SJCRH30 (cell line): ENCODE data around the gene KRABD2.
"Not testable (repeated sequence)": the region's sequence is repeated elsewhere in the genome, so short reads cannot be mapped to it uniquely, and the experiment has no call there.

ENCODE experiments used
- DNase-seq, 2 experiments: peaks; one replicate each; pipeline ENCODE4 v3.0.0-alpha.2; 2015 to 2020
- H3K27ac ChIP-seq: fragments of 250-450 bp; sonication (Bioruptor Pico); 2 replicates; pipeline ENCODE4 v1.5.1; 2020; ENCODE audit warnings: mild to moderate bottlenecking, moderate library complexity
- H3K27me3 ChIP-seq: fragments of 250-450 bp; sonication (Bioruptor Pico); 2 replicates; pipeline ENCODE4 v1.5.1; 2020; ENCODE audit warnings: mild to moderate bottlenecking, moderate library complexity
- H3K36me3 ChIP-seq: fragments of 250-450 bp; sonication (Bioruptor Pico); 2 replicates; pipeline ENCODE4 v1.5.1; 2020; ENCODE audit warnings: mild to moderate bottlenecking, moderate library complexity
- H3K4me1 ChIP-seq: fragments of 250-450 bp; sonication (Bioruptor Pico); 2 replicates; pipeline ENCODE4 v1.5.1; 2020; ENCODE audit warnings: mild to moderate bottlenecking, moderate library complexity
- H3K4me3 ChIP-seq: fragments of 250-450 bp; sonication (Bioruptor Pico); 2 replicates; pipeline ENCODE4 v1.5.1; 2020; ENCODE audit warnings: mild to moderate bottlenecking, moderate library complexity
- H3K9me3 ChIP-seq: fragments of 250-450 bp; sonication (Bioruptor Pico); replicated peaks from 2 replicates; pipeline ENCODE4 v1.5.1; 2020; ENCODE audit warnings: mild to moderate bottlenecking, moderate library complexity

KRABD2 gene

GRCh38 chr17:8382052-8382879 lies 5.8 kb upstream of the KRABD2 start:
- Histone ChIP-seq H3K36me3 (peaks cover 53% of the 10 kb centered on the region), H3K27me3 (no peaks in the 10 kb centered on the region), H3K4me3 (peak overlapping the region; percentile 74), H3K27ac (peak overlapping the region; percentile 80), H3K4me1 (no peaks in the 10 kb centered on the region), H3K9me3 (no peaks in the 10 kb centered on the region)
- DNase-seq, result no peak

- Histone ChIP-seq H3K27me3 (0 out of 2 replicates have a peak, but pooled peaks cover 2% of the 10 kb centered on the region), H3K36me3 (peaks cover 65% of the 10 kb centered on the region), H3K27ac (no peak overlapping the region), H3K4me3 (no peak overlapping the region), H3K9me3 (no peaks in the 10 kb centered on the region), H3K4me1 (peaks cover 5% of the 10 kb centered on the region; the same call in 1 of the 2 replicates)
- no peak for DNase-seq
These were observed 3.5 kb upstream of the KRABD2 start for GRCh38 chr17:8380049-8380448.

GRCh38 chr17:8378117-8378516 lies 1.6 kb upstream of the KRABD2 start:
- DNase-seq, H3K27ac ChIP-seq, H3K27me3 ChIP-seq, H3K4me3 ChIP-seq, H3K4me1 ChIP-seq, H3K9me3 ChIP-seq: not testable (repeated sequence)
- H3K36me3 ChIP-seq, result peaks cover 65% of the 10 kb centered on the region

- Histone ChIP-seq H3K4me1 (peaks cover 5% of the 10 kb centered on the region; the same call in 1 of the 2 replicates), H3K4me3 (no peak overlapping the region), H3K27me3 (0 out of 2 replicates have a peak, but pooled peaks cover 2% of the 10 kb centered on the region), H3K36me3 (peaks cover 64% of the 10 kb centered on the region), H3K9me3 (no peaks in the 10 kb centered on the region), H3K27ac (no peak overlapping the region)
- DNase-seq, result no peak
These were observed 918 bp upstream of the KRABD2 start for GRCh38 chr17:8377422-8377821.

GRCh38 chr17:8375738-8376259 lies 705 bp downstream of the KRABD2 start:
- no peak for DNase-seq
- H3K36me3 ChIP-seq, result peaks cover 47% of the 10 kb centered on the region

GRCh38 chr17:8373856-8374255 lies 2.6 kb downstream of the KRABD2 start:
- Histone ChIP-seq H3K4me1 (peaks cover 22% of the 10 kb centered on the region), H3K36me3 (peaks cover 28% of the 10 kb centered on the region)
- H3K4me3 ChIP-seq, H3K27me3 ChIP-seq, H3K27ac ChIP-seq, H3K9me3 ChIP-seq, DNase-seq: not testable (repeated sequence)

More at GRCh38 chr17:8375738-8376259, 705 bp downstream of the KRABD2 start:
- Histone ChIP-seq H3K4me1 (peaks cover 19% of the 10 kb centered on the region), H3K9me3 (no peaks in the 10 kb centered on the region), H3K27me3 (0 out of 2 replicates have a peak, but pooled peaks cover 2% of the 10 kb centered on the region), H3K4me3 (peak overlapping the region; percentile 58), H3K27ac (peak overlapping the region; percentile 73)

- no peak for DNase-seq
- Histone ChIP-seq H3K27ac (peak overlapping the region; percentile 47; the same call in 1 of the 2 replicates), H3K4me1 (peaks cover 22% of the 10 kb centered on the region), H3K27me3 (0 out of 2 replicates have a peak, but pooled peaks cover 2% of the 10 kb centered on the region), H3K36me3 (peaks cover 14% of the 10 kb centered on the region), H3K4me3 (no peak overlapping the region), H3K9me3 (no peaks in the 10 kb centered on the region)
These were observed 4.1 kb downstream of the KRABD2 start for GRCh38 chr17:8372422-8372821.

- DNase-seq, result peak; percentile 72 to 77
- Histone ChIP-seq H3K36me3 (peaks cover 7% of the 10 kb centered on the region), H3K27me3 (0 out of 2 replicates have a peak, but pooled peaks cover 2% of the 10 kb centered on the region), H3K9me3 (no peaks in the 10 kb centered on the region), H3K4me1 (peaks cover 18% of the 10 kb centered on the region), H3K27ac (peak overlapping the region; percentile 47), H3K4me3 (no peak overlapping the region)
These were observed 4.7 kb downstream of the KRABD2 start for GRCh38 chr17:8371786-8372185.

GRCh38 chr17:8369944-8370343 lies 6.6 kb downstream of the KRABD2 start:
- Histone ChIP-seq H3K27me3 (no peaks in the 10 kb centered on the region), H3K4me1 (peaks cover 20% of the 10 kb centered on the region), H3K36me3 (no peaks in the 10 kb centered on the region; the same call in 1 of the 2 replicates), H3K27ac (no peak overlapping the region), H3K9me3 (no peaks in the 10 kb centered on the region), H3K4me3 (no peak overlapping the region)
- no peak for DNase-seq

GRCh38 chr17:8368193-8368592 lies 8.3 kb downstream of the KRABD2 start:
- DNase-seq, result no peak
- Histone ChIP-seq H3K4me3 (no peak overlapping the region), H3K27me3 (no peaks in the 10 kb centered on the region), H3K27ac (no peak overlapping the region), H3K4me1 (peaks cover 20% of the 10 kb centered on the region), H3K9me3 (no peaks in the 10 kb centered on the region), H3K36me3 (no peaks in the 10 kb centered on the region; the same call in 1 of the 2 replicates)

GRCh38 chr17:8366231-8366630 lies 10.3 kb downstream of the KRABD2 start:
- no peak for DNase-seq
- H3K4me3 ChIP-seq, result no peak overlapping the region
- H3K27me3 ChIP-seq, result no peaks in the 10 kb centered on the region
- no peaks in the 10 kb centered on the region for H3K9me3 ChIP-seq
- no peak overlapping the region; the same call in 1 of the 2 replicates for H3K27ac ChIP-seq
- no peaks in the 10 kb centered on the region; the same call in 1 of the 2 replicates for H3K36me3 ChIP-seq
- peaks cover 10% of the 10 kb centered on the region for H3K4me1 ChIP-seq

GRCh38 chr17:8365143-8365542 lies 11.4 kb downstream of the KRABD2 start:
- DNase-seq, result no peak
- Histone ChIP-seq H3K36me3 (no peaks in the 10 kb centered on the region; the same call in 1 of the 2 replicates), H3K27me3 (no peaks in the 10 kb centered on the region), H3K9me3 (no peaks in the 10 kb centered on the region), H3K4me3 (no peak overlapping the region), H3K4me1 (peaks cover 12% of the 10 kb centered on the region; the same call in 1 of the 2 replicates), H3K27ac (no peak overlapping the region)

GRCh38 chr17:8362651-8363332 lies 13.7 kb downstream of the KRABD2 start:
- Histone ChIP-seq H3K4me3 (no peak overlapping the region), H3K36me3 (no peaks in the 10 kb centered on the region), H3K27me3 (no peaks in the 10 kb centered on the region), H3K9me3 (no peaks in the 10 kb centered on the region), H3K4me1 (peaks cover 17% of the 10 kb centered on the region), H3K27ac (peak overlapping the region; percentile 31; the same call in 1 of the 2 replicates)
- no peak for DNase-seq

GRCh38 chr17:8360751-8361150 lies 15.8 kb downstream of the KRABD2 start:
- H3K4me3 ChIP-seq, result no peak overlapping the region
- H3K27ac ChIP-seq, result no peak overlapping the region; the same call in 1 of the 2 replicates
- no peaks in the 10 kb centered on the region for H3K27me3 ChIP-seq
- peaks cover 14% of the 10 kb centered on the region for H3K4me1 ChIP-seq
- no peaks in the 10 kb centered on the region for H3K9me3 ChIP-seq
- H3K36me3 ChIP-seq, result no peaks in the 10 kb centered on the region
- no peak for DNase-seq

GRCh38 chr17:8360260-8360659 lies 16.2 kb downstream of the KRABD2 start:
- Histone ChIP-seq H3K4me1 (peaks cover 14% of the 10 kb centered on the region), H3K36me3 (no peaks in the 10 kb centered on the region), H3K4me3 (no peak overlapping the region), H3K9me3 (no peaks in the 10 kb centered on the region), H3K27ac (peak overlapping the region; percentile 37), H3K27me3 (no peaks in the 10 kb centered on the region)
- DNase-seq, result no peak
